Spleen (tissue), 11 donors: ENCODE results near the gene ERG28. TPM values are rescaled to one million over a fixed set of nuclear protein-coding genes. Genes with fewer than 3 reads are reported as not detected.

Source experiments
- DNase-seq: peaks from one replicate; pipeline ENCODE4 v3.0.0-alpha.2; 2020
- H3K27ac ChIP-seq, 8 donors: fragments of 200-600 bp; sonication (generic) in 7 of 8; 1 replicate in 4 of 8; 2 replicates in 4 of 8; pipeline versions ENCODE4 v1.5.0 to v1.8.0; 2016 to 2021; ENCODE audit warnings: inconsistent platforms in 4 of 8, mild to moderate bottlenecking in 4 of 8, moderate library complexity in 1 of 8
- H3K27me3 ChIP-seq, 7 donors: fragments of 200-600 bp; sonication (generic) in 6 of 7; replicated peaks in 1 of 7; 1 replicate in 4 of 7; 2 replicates in 3 of 7; pipeline versions ENCODE4 v1.5.0 to v1.8.0; 2016 to 2021; ENCODE audit warnings: inconsistent platforms in 3 of 7, mild to moderate bottlenecking in 1 of 7
- H3K36me3 ChIP-seq, 6 donors: fragments of 200-600 bp; sonication (generic) in 5 of 6; 1 replicate in 4 of 6; 2 replicates in 2 of 6; pipeline versions ENCODE4 v1.5.0 to v1.8.0; 2016 to 2021; ENCODE audit warnings: inconsistent platforms in 2 of 6
- H3K4me1 ChIP-seq, 6 donors: fragments of 200-600 bp; sonication (generic) in 5 of 6; 1 replicate in 3 of 6; 2 replicates in 3 of 6; pipeline versions ENCODE4 v1.5.0 to v1.8.0; 2016 to 2021; ENCODE audit warnings: inconsistent platforms in 3 of 6
- H3K4me3 ChIP-seq, 8 donors: fragments of 200-600 bp; sonication (generic) in 7 of 8; 1 replicate in 4 of 8; 2 replicates in 4 of 8; pipeline versions ENCODE4 v1.5.0 to v1.8.0; 2016 to 2021; ENCODE audit warnings: inconsistent platforms in 4 of 8, mild to moderate bottlenecking in 4 of 8, moderate library complexity in 2 of 8
- H3K9me3 ChIP-seq, 8 donors: fragments of 200-600 bp; sonication (generic) in 7 of 8; 1 replicate in 4 of 8; 2 replicates in 4 of 8; pipeline versions ENCODE4 v1.5.0 to v1.8.0; 2016 to 2021; ENCODE audit warnings: inconsistent platforms in 4 of 8
- POLR2A ChIP-seq, 3 donors: fragments of 450-650 bp; IDR thresholded peaks; one replicate each; pipeline ENCODE4 v1.5.1; 2017; ENCODE audit warnings: antibody characterized with exemption in 3 of 3, mild to moderate bottlenecking in 1 of 3
- POLR2AphosphoS5 ChIP-seq, 3 donors: sonication (generic); formaldehyde crosslinking; IDR thresholded peaks; one replicate each; pipeline ENCODE4 v1.5.1; 2017; ENCODE audit warnings: antibody characterized with exemption in 3 of 3
- WGBS, 5 donors: extraction: QIAGEN DNeasy Blood & Tissue Kit in 3 of 5; methylation state at CpG; one replicate each; pipeline versions ENCODE4 v1.1.5 to v1.1.7; 2013 to 2018; 5-methylcytosine and 5-hydroxymethylcytosine counted together
- intact Hi-C: fragments of 100-400 bp; cut with DNase I; formaldehyde crosslinking; loops from one replicate; pipeline ENCODE4 v1.15.0; 2023; ENCODE audit warnings: low total_unique reads
- polyA plus RNA-seq, 3 donors: library from polyadenylated mRNA; stranded (reverse); fragments of 200-250 nt; gene quantifications; one replicate each; pipeline ENCODE4 v1.2.1, GENCODE V29; 2013
- total RNA-seq, 7 donors: library from RNA; depleted of rRNA in 3 of 7; stranded (reverse); fragments of >200 nt in 3 of 7; fragmentation: NEBNext Ultra II Directional in 4 of 7; extraction: Animal tissue kit (Norgen Biotek cat#: 25700) in 4 of 7; gene quantifications; one replicate each; pipeline versions ENCODE4 v1.1.0 to v1.2.1, GENCODE V29; 2016 to 2021
- TF ChIP-seq, protein P1 (sequence below), 11 experiments: fragments of 200-600 bp in 7 of 11; fragments of 450-650 bp in 4 of 11; sonication (generic) in 4 of 11; IDR thresholded peaks in 8 of 11; conservative IDR thresholded peaks in 3 of 11; 1 replicate in 7 of 11; 2 replicates in 4 of 11; pipeline versions ENCODE4 v1.4.0 to v1.8.0; 2016 to 2021; ENCODE audit warnings: antibody characterized with exemption in 11 of 11, inconsistent platforms in 4 of 11, mild to moderate bottlenecking in 1 of 11
- donor health status: healthy with polysubstance abuse.
- donor health status: DM: no; HTN: no; CAD: no; lungs with moderate emphysema.
- donor health status: DM: no; HTN: no; CAD: no.
- donor health status: Bipolar disorder and iron deficiency.
- donor health status: healthy.
- donor health status: DM: no; HTN: no; CAD: no.
- donor health status: DM: yes; HTN: yes; CAD: no.

Gene ERG28
- total and polyA plus RNA-seq, 10 donors, result 6.1 to 11.1 (median 7.8) TPM

- 78 to 86% (median 80%) methylated on average over 6 of the region's 6 CpGs for WGBS, 5 donors
- no peak for DNase-seq
- Histone ChIP-seq H3K9me3 (no peaks in the 10 kb centered on the region), H3K27me3 (no peaks in the 10 kb centered on the region), H3K36me3 (peaks cover 0 to 95% (median 34%) of the 10 kb centered on the region in 6 donors), H3K4me1 (peaks cover 0 to 7% (median 2%) of the 10 kb centered on the region in 6 donors), H3K4me3 (no peak overlapping the region), H3K27ac (peak overlapping the region in 4 of 8 donors; percentile 20 to 46 (median 37))
- TF ChIP-seq, protein P1, sequence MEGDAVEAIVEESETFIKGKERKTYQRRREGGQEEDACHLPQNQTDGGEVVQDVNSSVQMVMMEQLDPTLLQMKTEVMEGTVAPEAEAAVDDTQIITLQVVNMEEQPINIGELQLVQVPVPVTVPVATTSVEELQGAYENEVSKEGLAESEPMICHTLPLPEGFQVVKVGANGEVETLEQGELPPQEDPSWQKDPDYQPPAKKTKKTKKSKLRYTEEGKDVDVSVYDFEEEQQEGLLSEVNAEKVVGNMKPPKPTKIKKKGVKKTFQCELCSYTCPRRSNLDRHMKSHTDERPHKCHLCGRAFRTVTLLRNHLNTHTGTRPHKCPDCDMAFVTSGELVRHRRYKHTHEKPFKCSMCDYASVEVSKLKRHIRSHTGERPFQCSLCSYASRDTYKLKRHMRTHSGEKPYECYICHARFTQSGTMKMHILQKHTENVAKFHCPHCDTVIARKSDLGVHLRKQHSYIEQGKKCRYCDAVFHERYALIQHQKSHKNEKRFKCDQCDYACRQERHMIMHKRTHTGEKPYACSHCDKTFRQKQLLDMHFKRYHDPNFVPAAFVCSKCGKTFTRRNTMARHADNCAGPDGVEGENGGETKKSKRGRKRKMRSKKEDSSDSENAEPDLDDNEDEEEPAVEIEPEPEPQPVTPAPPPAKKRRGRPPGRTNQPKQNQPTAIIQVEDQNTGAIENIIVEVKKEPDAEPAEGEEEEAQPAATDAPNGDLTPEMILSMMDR (IDR thresholded peaks at IDR 0.05 in 8 of 11, conservative IDR thresholded peaks at IDR 0.05 in 3 of 11), result no peak
- TF ChIP-seq POLR2AphosphoS5 (IDR thresholded peaks at IDR 0.05) (peak in 1 of 3 donors; percentile 27), POLR2A (IDR thresholded peaks at IDR 0.05) (no peak)
- intact Hi-C loops, result no loop called here
Measured at GRCh38 chr14:75646762-75647161, 13.9 kb downstream of the ERG28 start.

- peaks cover 0 to 95% (median 18%) of the 10 kb centered on the region in 6 donors for H3K36me3 ChIP-seq
- peaks cover 0 to 7% (median 2%) of the 10 kb centered on the region in 6 donors for H3K4me1 ChIP-seq
- TF ChIP-seq POLR2AphosphoS5 (IDR thresholded peaks at IDR 0.05), result no peak
- TF ChIP-seq POLR2A (IDR thresholded peaks at IDR 0.05), result no peak
- TF ChIP-seq, protein P1 (IDR thresholded peaks at IDR 0.05 in 8 of 11, conservative IDR thresholded peaks at IDR 0.05 in 3 of 11), result no peak
- no peaks in the 10 kb centered on the region for H3K27me3 ChIP-seq
- no peak overlapping the region for H3K27ac ChIP-seq
- intact Hi-C loops, result no loop called here
- DNase-seq, result no peak
- H3K9me3 ChIP-seq, result no peaks in the 10 kb centered on the region
- no peak overlapping the region for H3K4me3 ChIP-seq
Measured at GRCh38 chr14:75645056-75645455, 15.6 kb downstream of the ERG28 start.

- TF ChIP-seq, protein P1 (IDR thresholded peaks at IDR 0.05 in 8 of 11, conservative IDR thresholded peaks at IDR 0.05 in 3 of 11), result no peak
- no peak for TF ChIP-seq POLR2AphosphoS5 (IDR thresholded peaks at IDR 0.05)
- TF ChIP-seq POLR2A (IDR thresholded peaks at IDR 0.05), result no peak
- H3K27ac ChIP-seq, result no peak overlapping the region
- no peak overlapping the region for H3K4me3 ChIP-seq
- H3K4me1 ChIP-seq, result peaks cover 0 to 7% (median 2%) of the 10 kb centered on the region in 6 donors
- no peak for DNase-seq
- intact Hi-C loops, result no loop called here
- no peaks in the 10 kb centered on the region for H3K27me3 ChIP-seq
- WGBS, 5 donors, result 62 to 72% (median 70%) methylated on average over 4 of the region's 4 CpGs
- H3K36me3 ChIP-seq, result peaks cover 0 to 94% (median 7%) of the 10 kb centered on the region in 6 donors
- H3K9me3 ChIP-seq, result no peaks in the 10 kb centered on the region
Measured at GRCh38 chr14:75643985-75644384, 16.7 kb downstream of the ERG28 start.

DNA sequence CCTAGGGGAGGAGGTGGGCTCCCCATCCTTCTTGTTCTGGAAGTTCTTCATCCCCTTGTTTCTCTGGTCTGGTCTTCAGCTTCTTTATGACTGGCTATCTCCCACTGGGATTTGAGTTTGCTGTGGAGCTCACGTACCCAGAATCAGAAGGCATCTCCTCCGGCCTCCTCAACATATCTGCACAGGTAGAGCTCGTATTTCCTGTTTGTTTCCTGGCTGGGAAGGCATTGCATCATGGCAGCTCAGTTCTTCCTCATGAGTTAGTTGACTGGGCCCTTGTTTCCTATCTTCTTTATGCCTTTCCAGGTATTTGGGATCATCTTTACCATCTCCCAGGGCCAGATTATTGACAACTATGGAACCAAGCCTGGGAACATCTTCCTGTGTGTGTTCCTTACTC is 19.8 kb downstream of the ERG28 start:
- 78 to 91% (median 85%) methylated on average over 3 of the region's 3 CpGs for WGBS, 5 donors
- H3K27ac ChIP-seq, result no peak overlapping the region
- H3K27me3 ChIP-seq, result no peaks in the 10 kb centered on the region
- peaks cover 0 to 72% (median 4%) of the 10 kb centered on the region in 6 donors for H3K36me3 ChIP-seq
- intact Hi-C loops, result no loop called here
- H3K4me1 ChIP-seq, result no peaks in the 10 kb centered on the region
- H3K9me3 ChIP-seq, result no peaks in the 10 kb centered on the region
- no peak for TF ChIP-seq POLR2AphosphoS5 (IDR thresholded peaks at IDR 0.05)
- no peak for TF ChIP-seq POLR2A (IDR thresholded peaks at IDR 0.05)
- TF ChIP-seq, protein P1 (IDR thresholded peaks at IDR 0.05 in 8 of 11, conservative IDR thresholded peaks at IDR 0.05 in 3 of 11), result no peak
- H3K4me3 ChIP-seq, result no peak overlapping the region
- DNase-seq, result no peak
